Measurements from ENCODE around the gene ALX4.

- TF ChIP-seq, protein P1, sequence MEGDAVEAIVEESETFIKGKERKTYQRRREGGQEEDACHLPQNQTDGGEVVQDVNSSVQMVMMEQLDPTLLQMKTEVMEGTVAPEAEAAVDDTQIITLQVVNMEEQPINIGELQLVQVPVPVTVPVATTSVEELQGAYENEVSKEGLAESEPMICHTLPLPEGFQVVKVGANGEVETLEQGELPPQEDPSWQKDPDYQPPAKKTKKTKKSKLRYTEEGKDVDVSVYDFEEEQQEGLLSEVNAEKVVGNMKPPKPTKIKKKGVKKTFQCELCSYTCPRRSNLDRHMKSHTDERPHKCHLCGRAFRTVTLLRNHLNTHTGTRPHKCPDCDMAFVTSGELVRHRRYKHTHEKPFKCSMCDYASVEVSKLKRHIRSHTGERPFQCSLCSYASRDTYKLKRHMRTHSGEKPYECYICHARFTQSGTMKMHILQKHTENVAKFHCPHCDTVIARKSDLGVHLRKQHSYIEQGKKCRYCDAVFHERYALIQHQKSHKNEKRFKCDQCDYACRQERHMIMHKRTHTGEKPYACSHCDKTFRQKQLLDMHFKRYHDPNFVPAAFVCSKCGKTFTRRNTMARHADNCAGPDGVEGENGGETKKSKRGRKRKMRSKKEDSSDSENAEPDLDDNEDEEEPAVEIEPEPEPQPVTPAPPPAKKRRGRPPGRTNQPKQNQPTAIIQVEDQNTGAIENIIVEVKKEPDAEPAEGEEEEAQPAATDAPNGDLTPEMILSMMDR (IDR thresholded peaks at IDR 0.05), result no peak
- no peak for TF ChIP-seq POLR2A (IDR thresholded peaks at IDR 0.05)
These were observed 4.0 kb upstream of the ALX4 start for GRCh38 chr11:44313761-44314489.
